Motor neuron (in vitro differentiated cells): ENCODE data around the gene PRDM16. TPM values are rescaled to one million over a fixed set of nuclear protein-coding genes. Genes with fewer than 3 reads are reported as not detected.

Experiments used
- ATAC-seq, 8 experiments: fragments of 200-7000 bp; cut with Tn5 transposase; replicated peaks in 6 of 8; 2 replicates each; pipeline ENCODE4 v1.8.0; 2021; ENCODE audit warnings: mild to moderate bottlenecking in 8 of 8, moderate library complexity in 8 of 8
- H3K27ac ChIP-seq, 2 donors: fragments of 250-450 bp; sonication (Bioruptor Pico); 2 replicates each; pipeline ENCODE4 v1.9.0; 2021; ENCODE audit warnings: antibody characterized with exemption in 2 of 2, mild to moderate bottlenecking in 2 of 2, moderate library complexity in 1 of 2
- H3K4me1 ChIP-seq, 2 donors: fragments of 250-450 bp; sonication (Bioruptor Pico); replicated peaks in 1 of 2; 2 replicates each; pipeline ENCODE4 v1.6.1; 2021; ENCODE audit warnings: antibody characterized with exemption in 2 of 2, mild to moderate bottlenecking in 2 of 2, moderate library complexity in 1 of 2
- H3K4me3 ChIP-seq, 5 donors: fragments of 250-450 bp; sonication (Bioruptor Pico); 2 replicates each; pipeline ENCODE4 v1.9.0; 2021; ENCODE audit warnings: antibody characterized with exemption in 5 of 5, mild to moderate bottlenecking in 5 of 5, moderate library complexity in 4 of 5
- WGBS, 10 experiments: fragments of 450-650 bp; shearing (Covaris generic); methylation state at CpG; one replicate each; pipeline ENCODE4 v1.0.0; 2022; 5-methylcytosine and 5-hydroxymethylcytosine counted together
- in situ Hi-C, 9 experiments: fragments of 400-800 bp; cut with MboI; loops; one replicate each; pipeline ENCODE4 v1.15.0; 2021; ENCODE audit warnings: low sequenced_read_pairs in 9 of 9, low pct_unique_long_range_greater_than_20kb in 2 of 9; ENCODE audit not compliant: unreplicated experiment in 9 of 9
- total RNA-seq, 8 experiments: library from RNA; unstranded; fragments of 300-600 nt; gene quantifications; 2 replicates each; pipeline versions ENCODE4 v1.2.3 to v1.2.4, GENCODE V29; 2022

Gene PRDM16
- total RNA-seq, 8 experiments from 2014 or later, result 0.18 to 2.9 (median 0.42) TPM

DNA sequence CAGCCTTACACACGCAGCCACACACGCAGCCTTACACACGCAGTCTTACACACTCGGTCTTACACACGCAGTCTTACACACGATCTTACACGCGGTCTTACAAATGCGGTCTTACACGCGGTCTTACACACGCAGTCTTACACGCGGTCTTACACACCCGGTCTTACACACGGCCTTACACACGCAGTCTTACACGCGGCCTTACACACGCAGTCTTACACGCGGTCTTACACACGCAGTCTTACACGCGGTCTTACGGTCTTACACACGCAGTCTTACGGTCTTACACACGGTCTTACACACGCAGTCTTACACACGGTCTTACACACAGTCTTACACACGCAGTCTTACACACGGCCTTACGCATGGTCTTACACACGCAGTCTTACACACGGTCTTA, 111.9 kb downstream of the PRDM16 start:
- no peak overlapping the region for H3K4me3 ChIP-seq
- no peak for ATAC-seq
- 80 to 97% (median 89%) methylated on average over 1 to 31 of the region's 36 CpGs; no CpG with 5 or more reads in 4 of the 10 experiments for WGBS, 10 experiments
- no peak overlapping the region for H3K27ac ChIP-seq
- peaks cover 0 to 25% of the 10 kb centered on the region in 2 donors for H3K4me1 ChIP-seq
- in situ Hi-C loops, result no loop called here

GRCh38 chr1:3181956-3182355, 113.0 kb downstream of the PRDM16 start:
- in situ Hi-C loops, result no loop called here
- H3K4me1 ChIP-seq, result peaks cover 0 to 36% of the 10 kb centered on the region in 2 donors
- H3K27ac ChIP-seq, result no peak overlapping the region
- H3K4me3 ChIP-seq, result no peak overlapping the region
- WGBS, 10 experiments, result 33 to 100% (median 90%) methylated on average over 1 to 13 of the region's 14 CpGs; no CpG with 5 or more reads in 2 of the 10 experiments
- no peak for ATAC-seq

GRCh38 chr1:3183411-3183810, 114.4 kb downstream of the PRDM16 start:
- in situ Hi-C loops, result no loop called here
- ATAC-seq, result no peak
- 19 to 83% (median 73%) methylated on average over 1 to 13 of the region's 13 CpGs; no CpG with 5 or more reads in 3 of the 10 experiments for WGBS, 10 experiments
- Histone ChIP-seq H3K4me1 (peaks cover 0 to 42% of the 10 kb centered on the region in 2 donors), H3K4me3 (no peak overlapping the region), H3K27ac (no peak overlapping the region)

- WGBS, 10 experiments, result 43 to 86% (median 79%) methylated on average over 4 to 22 of the region's 22 CpGs; no CpG with 5 or more reads in 3 of the 10 experiments
- no peak overlapping the region for H3K4me3 ChIP-seq
- H3K27ac ChIP-seq, result no peak overlapping the region
- peaks cover 0 to 42% of the 10 kb centered on the region in 2 donors for H3K4me1 ChIP-seq
- ATAC-seq, result no peak
- in situ Hi-C loops, result no loop called here
These were observed 114.8 kb downstream of the PRDM16 start for GRCh38 chr1:3183813-3184212.

DNA sequence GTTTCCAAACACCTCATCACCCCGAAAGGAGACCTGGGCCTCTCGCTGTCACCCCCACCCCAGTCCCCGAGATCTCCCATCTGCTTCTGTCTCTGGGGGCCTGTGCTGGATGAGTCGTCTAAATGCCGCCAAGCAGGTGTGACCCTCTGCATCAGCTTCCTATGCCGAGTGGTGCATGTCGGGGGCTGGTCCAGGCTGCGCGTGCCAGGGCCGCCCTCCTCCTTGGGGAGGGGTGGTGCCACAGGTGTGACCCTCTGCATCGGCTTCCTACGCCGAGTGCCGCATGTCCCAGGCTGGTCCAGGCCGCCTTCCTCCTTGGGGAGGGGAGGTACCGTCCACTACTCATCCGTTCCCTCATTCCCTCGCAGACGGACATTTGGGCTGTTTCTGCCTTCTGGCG, 115.7 kb downstream of the PRDM16 start:
- Histone ChIP-seq H3K27ac (no peak overlapping the region), H3K4me3 (no peak overlapping the region), H3K4me1 (peaks cover 0 to 44% of the 10 kb centered on the region in 2 donors)
- ATAC-seq, result no peak
- 0 to 100% (median 88%) methylated on average over 1 to 11 of the region's 20 CpGs; no CpG with 5 or more reads in 3 of the 10 experiments for WGBS, 10 experiments
- in situ Hi-C loops, result no loop called here

GRCh38 chr1:3185896-3186525, 117.0 kb downstream of the PRDM16 start:
- Histone ChIP-seq H3K4me1 (peaks cover 0 to 55% of the 10 kb centered on the region in 2 donors), H3K27ac (peak overlapping the region in 1 of 2 donors; percentile 83), H3K4me3 (no peak overlapping the region)
- 20 to 87% (median 80%) methylated on average over 1 to 32 of the region's 38 CpGs; no CpG with 5 or more reads in 2 of the 10 experiments for WGBS, 10 experiments
- in situ Hi-C loops, result no loop called here
- no peak for ATAC-seq

DNA sequence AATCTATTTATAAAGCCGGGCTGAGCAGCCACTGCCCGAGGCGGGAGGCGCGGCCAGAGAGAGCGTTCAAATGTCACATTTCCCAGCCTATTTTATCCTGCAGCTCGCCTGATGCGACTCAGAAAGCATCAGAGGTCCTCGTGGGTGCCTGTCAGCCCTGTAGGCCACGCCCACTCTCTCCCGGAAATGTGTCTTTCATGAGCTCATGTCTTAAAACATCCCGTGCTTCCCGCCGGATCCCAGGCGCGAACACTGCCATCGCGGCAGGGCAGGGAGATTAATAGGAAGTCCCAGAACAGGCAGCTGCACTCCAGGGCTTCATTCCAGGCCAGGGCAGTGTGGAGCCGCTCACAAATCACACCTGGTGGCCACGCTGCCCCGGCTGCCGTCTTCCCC, 117.5 kb downstream of the PRDM16 start:
- Histone ChIP-seq H3K27ac (peak overlapping the region in 1 of 2 donors; percentile 83), H3K4me3 (no peak overlapping the region), H3K4me1 (peaks cover 0 to 60% of the 10 kb centered on the region in 2 donors)
- in situ Hi-C loops, result no loop called here
- 5 to 85% (median 30%) methylated on average over 4 to 22 of the region's 22 CpGs; no CpG with 5 or more reads in 5 of the 10 experiments for WGBS, 10 experiments
- peak in 6 of 8 experiments; percentile 15 to 90 (median 60) for ATAC-seq

DNA sequence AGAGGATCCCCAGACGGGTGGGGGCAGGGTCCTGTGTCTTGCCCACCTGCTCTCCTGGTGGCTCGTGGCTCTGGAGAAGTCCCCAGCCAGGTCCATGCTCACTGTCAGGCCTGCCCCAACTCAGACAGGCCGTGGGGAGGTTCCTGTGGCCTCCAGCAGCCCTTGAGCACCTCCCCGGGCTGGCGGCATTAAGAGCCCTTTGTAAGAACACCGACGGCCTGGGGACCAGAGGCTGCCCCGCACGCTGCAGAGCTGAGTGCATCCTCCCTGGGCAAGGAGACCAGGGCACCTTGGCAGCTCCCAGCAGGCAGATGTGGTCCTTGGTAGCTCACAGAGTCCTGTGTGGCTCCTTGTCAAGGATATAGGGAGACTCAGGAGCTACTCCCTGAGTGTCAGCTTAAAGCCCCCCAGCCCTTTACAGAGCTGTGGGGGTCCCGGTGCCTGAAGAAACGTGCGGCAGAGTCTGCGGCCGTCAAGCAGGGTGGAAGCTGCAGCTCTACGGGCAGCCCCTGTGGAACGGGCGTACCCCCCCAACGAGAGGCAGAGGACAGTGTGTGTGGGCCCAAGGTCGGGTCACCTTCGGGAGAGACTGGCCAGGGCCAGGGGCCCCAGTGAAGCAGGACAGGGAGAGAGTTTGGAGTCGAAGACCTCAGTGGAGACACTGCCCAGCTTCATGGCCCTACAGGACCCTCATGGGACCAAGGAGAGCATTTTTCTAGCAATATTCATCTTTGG, 118.6 kb downstream of the PRDM16 start:
- H3K4me1 ChIP-seq, result peaks cover 0 to 64% of the 10 kb centered on the region in 2 donors
- H3K27ac ChIP-seq, result peak overlapping the region in 1 of 2 donors; percentile 83
- 42 to 100% (median 65%) methylated on average over 1 to 10 of the region's 21 CpGs; no CpG with 5 or more reads in 4 of the 10 experiments for WGBS, 10 experiments
- ATAC-seq, result no peak
- no peak overlapping the region for H3K4me3 ChIP-seq
- in situ Hi-C loops, result no loop called here

- H3K27ac ChIP-seq, result no peak overlapping the region
- in situ Hi-C loops, result no loop called here
- no peak overlapping the region for H3K4me3 ChIP-seq
- WGBS, 10 experiments, result 20 to 100% (median 90%) methylated on average over 1 to 21 of the region's 34 CpGs; no CpG with 5 or more reads in 2 of the 10 experiments
- ATAC-seq, result no peak
- peaks cover 0 to 59% of the 10 kb centered on the region in 2 donors for H3K4me1 ChIP-seq
These were observed 119.4 kb downstream of the PRDM16 start for GRCh38 chr1:3188150-3188971.

- ATAC-seq, result peak in 2 of 8 experiments; percentile 11 to 15
- peak overlapping the region in 1 of 2 donors; percentile 62 for H3K27ac ChIP-seq
- peaks cover 0 to 42% of the 10 kb centered on the region in 2 donors for H3K4me1 ChIP-seq
- no peak overlapping the region for H3K4me3 ChIP-seq
- WGBS, 10 experiments, result 40 to 85% (median 51%) methylated on average over 1 to 25 of the region's 32 CpGs; no CpG with 5 or more reads in 5 of the 10 experiments
- in situ Hi-C loops, result no loop called here
These were observed 121.4 kb downstream of the PRDM16 start for GRCh38 chr1:3190256-3191041.

DNA sequence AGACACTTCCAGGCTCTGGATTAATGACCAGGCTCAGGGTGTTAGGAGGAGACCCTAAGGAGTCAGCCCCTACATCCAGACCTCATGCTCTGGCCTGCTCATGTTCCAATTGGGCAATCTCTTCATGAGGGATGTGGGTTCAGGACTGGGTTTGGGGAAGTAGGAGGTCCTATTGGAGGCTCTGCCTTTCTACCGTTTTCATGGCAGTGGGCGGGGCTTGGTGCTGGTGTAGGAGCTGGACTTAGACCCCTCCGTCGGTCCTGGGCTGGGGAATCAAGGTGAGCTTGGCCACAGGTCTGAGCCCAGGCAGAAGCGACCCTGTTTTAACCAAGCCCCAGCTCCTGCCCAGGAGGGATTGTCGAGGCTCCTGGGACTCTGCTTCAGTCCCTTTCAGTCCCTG, 123.4 kb downstream of the PRDM16 start:
- H3K4me3 ChIP-seq, result no peak overlapping the region
- 6 to 100% (median 65%) methylated on average over 1 to 4 of the region's 6 CpGs; no CpG with 5 or more reads in 5 of the 10 experiments for WGBS, 10 experiments
- in situ Hi-C loops, result no loop called here
- peaks cover 0 to 34% of the 10 kb centered on the region in 2 donors for H3K4me1 ChIP-seq
- H3K27ac ChIP-seq, result no peak overlapping the region
- ATAC-seq, result no peak

GRCh38 chr1:3192825-3193224, 123.8 kb downstream of the PRDM16 start:
- WGBS, 10 experiments, result 31 to 97% (median 80%) methylated on average over 1 to 16 of the region's 18 CpGs; no CpG with 5 or more reads in 5 of the 10 experiments
- peaks cover 0 to 37% of the 10 kb centered on the region in 2 donors for H3K4me1 ChIP-seq

More at GRCh38 chr1:3192825-3193224, 123.8 kb downstream of the PRDM16 start:
- in situ Hi-C loops, result no loop called here
- no peak for ATAC-seq
- Histone ChIP-seq H3K27ac (no peak overlapping the region), H3K4me3 (no peak overlapping the region)
